ENCODE measurements around the gene PTMA. TPM values are rescaled to one million over a fixed set of nuclear protein-coding genes. Genes with fewer than 3 reads are reported as not detected.

The PTMA gene
- total and polyA plus RNA-seq, 2 of the 4 experiments (the other 2 are of a cell fraction) = 380 to 742 TPM

Small RNAs within 50 kb of the gene (microRNA-seq; reads per million reads assigned to microRNA genes)
- not detected for gene RF00015 (ENCODE audit: insufficient read depth, insufficient read length)

Small RNAs within 50 kb of the gene (small RNA-seq; reads per million reads assigned to genes)
- gene RF00015 = 0 reads per million in 5 experiments

Other genes with a start within 250 kb of the PTMA start
- 289 and 506 TPM in 2 replicates for gene NCL, start 244.0 kb upstream of the PTMA start, total RNA-seq (2012; rRNA removed)
- 215 and 267 TPM in 2 replicates for gene NCL, start 244.0 kb upstream of the PTMA start, polyA plus RNA-seq (2012; rRNA removed)
- not detected in 2 replicates for gene NMUR1, start 178.1 kb upstream of the PTMA start, total RNA-seq (2012; rRNA removed)
- not detected in 2 replicates for gene NMUR1, start 178.1 kb upstream of the PTMA start, polyA plus RNA-seq (2012; rRNA removed)
- not detected in 2 replicates for gene TEX44, start 115.7 kb upstream of the PTMA start, total RNA-seq (2012; rRNA removed)
- gene TEX44, start 115.7 kb upstream of the PTMA start, polyA plus RNA-seq (2012; rRNA removed) = not detected in 2 replicates
- 13.6 and 13.8 TPM in 2 replicates for gene PDE6D, start 72.8 kb downstream of the PTMA start, total RNA-seq (2012; rRNA removed)
- 24.3 and 24.7 TPM in 2 replicates for gene PDE6D, start 72.8 kb downstream of the PTMA start, polyA plus RNA-seq (2012; rRNA removed)
- gene COPS7B, start 77.9 kb downstream of the PTMA start, total RNA-seq (2012; rRNA removed) = 22.2 and 23.1 TPM in 2 replicates
- 52.8 and 54.1 TPM in 2 replicates for gene COPS7B, start 77.9 kb downstream of the PTMA start, polyA plus RNA-seq (2012; rRNA removed)
- gene NPPC, start 217.9 kb downstream of the PTMA start, total RNA-seq (2012; rRNA removed) = 0.28 and 0.36 TPM in 2 replicates
- gene NPPC, start 217.9 kb downstream of the PTMA start, polyA plus RNA-seq (2012; rRNA removed) = 0.22 and 0.55 TPM in 2 replicates

Data from IMR-90 (cell line).